ENCODE data around the gene SORL1-AS1.

SORL1-AS1 gene

GRCh38 chr11:121418625-121419114 lies 34.1 kb downstream of the SORL1-AS1 start:
- no peaks in the 10 kb centered on the region for H3K9me3 ChIP-seq
- no peaks in the 10 kb centered on the region for H3K36me3 ChIP-seq
- H3K27me3 ChIP-seq (replicated peaks; ENCODE audit: insufficient read depth) = no peaks in the 10 kb centered on the region
- no peak overlapping the region for H3K4me3 ChIP-seq
- WGBS = 85% methylated on average over 7 of the region's 7 CpGs
- no peak for TF ChIP-seq POLR2AphosphoS5 (IDR thresholded peaks at IDR 0.05)
- H3K4me1 ChIP-seq (replicated peaks) = no peaks in the 10 kb centered on the region
- H3K27ac ChIP-seq = no peak overlapping the region
- intact Hi-C loops (cut with DNase I) = no loop called here
- no peak for DNase-seq (ENCODE audit: low spot score)

- Histone ChIP-seq H3K4me3 (no peak overlapping the region), H3K27ac (peak overlapping the region; percentile 18 to 32), H3K36me3 (no peaks in the 10 kb centered on the region), H3K9me3 (no peaks in the 10 kb centered on the region), H3K27me3 (replicated peaks; ENCODE audit: insufficient read depth) (no peaks in the 10 kb centered on the region), H3K4me1 (replicated peaks) (no peaks in the 10 kb centered on the region)
- DNase-seq (ENCODE audit: low spot score) = no peak
- intact Hi-C loops (cut with DNase I) = no loop called here
- WGBS = 33% methylated on average over 2 of the region's 2 CpGs
- no peak for TF ChIP-seq CTCF (IDR thresholded peaks at IDR 0.05)
- TF ChIP-seq POLR2AphosphoS5 (IDR thresholded peaks at IDR 0.05) = no peak
- no peak for TF ChIP-seq POLR2A (IDR thresholded peaks at IDR 0.05)
Measured at GRCh38 chr11:121417607-121418006, 35.2 kb downstream of the SORL1-AS1 start.

GRCh38 chr11:121417055-121417551 lies 35.7 kb downstream of the SORL1-AS1 start:
- TF ChIP-seq POLR2A (IDR thresholded peaks at IDR 0.05) (no peak), POLR2AphosphoS5 (IDR thresholded peaks at IDR 0.05) (peak; percentile 73), CTCF (IDR thresholded peaks at IDR 0.05) (no peak)
- H3K27me3 ChIP-seq (replicated peaks; ENCODE audit: insufficient read depth) = no peaks in the 10 kb centered on the region
- no peaks in the 10 kb centered on the region for H3K36me3 ChIP-seq
- H3K27ac ChIP-seq = peak overlapping the region; percentile 18 to 32
- intact Hi-C loops (cut with DNase I) = no loop called here
- no peaks in the 10 kb centered on the region for H3K4me1 ChIP-seq (replicated peaks)
- no peak overlapping the region for H3K4me3 ChIP-seq
- DNase-seq (ENCODE audit: low spot score) = peak; percentile 91
- no peaks in the 10 kb centered on the region for H3K9me3 ChIP-seq
- WGBS = 14% methylated on average over 7 of the region's 7 CpGs

GRCh38 chr11:121415856-121416255 lies 36.9 kb downstream of the SORL1-AS1 start:
- no peak overlapping the region for H3K27ac ChIP-seq
- no peak overlapping the region for H3K4me3 ChIP-seq
- H3K36me3 ChIP-seq = no peaks in the 10 kb centered on the region
- intact Hi-C loops (cut with DNase I) = no loop called here
- no peaks in the 10 kb centered on the region for H3K27me3 ChIP-seq (replicated peaks; ENCODE audit: insufficient read depth)
- TF ChIP-seq POLR2A (IDR thresholded peaks at IDR 0.05) = no peak
- no peak for TF ChIP-seq POLR2AphosphoS5 (IDR thresholded peaks at IDR 0.05)
- no peak for TF ChIP-seq CTCF (IDR thresholded peaks at IDR 0.05)
- H3K9me3 ChIP-seq = no peaks in the 10 kb centered on the region
- WGBS = 38% methylated on average over 1 of the region's 1 CpG
- H3K4me1 ChIP-seq (replicated peaks) = no peaks in the 10 kb centered on the region
- DNase-seq (ENCODE audit: low spot score) = no peak

GRCh38 chr11:121414141-121414913 lies 38.4 kb downstream of the SORL1-AS1 start:
- 93% methylated on average over 2 of the region's 2 CpGs for WGBS
- H3K4me1 ChIP-seq (replicated peaks) = no peaks in the 10 kb centered on the region
- H3K36me3 ChIP-seq = no peaks in the 10 kb centered on the region
- TF ChIP-seq CTCF (IDR thresholded peaks at IDR 0.05) (no peak), POLR2A (IDR thresholded peaks at IDR 0.05) (no peak), POLR2AphosphoS5 (IDR thresholded peaks at IDR 0.05) (no peak)
- intact Hi-C loops (cut with DNase I) = no loop called here
- H3K4me3 ChIP-seq = no peak overlapping the region
- no peaks in the 10 kb centered on the region for H3K27me3 ChIP-seq (replicated peaks; ENCODE audit: insufficient read depth)
- H3K27ac ChIP-seq = no peak overlapping the region
- DNase-seq (ENCODE audit: low spot score) = no peak
- H3K9me3 ChIP-seq = no peaks in the 10 kb centered on the region
